GM23338 (cell line): ENCODE results near the gene DCAKD. TPM values are rescaled to one million over a fixed set of nuclear protein-coding genes. Genes with fewer than 3 reads are reported as not detected.

ENCODE experiments used
- ATAC-seq: fragments of 200-7000 bp; cut with Tn5 transposase; 3 replicates; pipeline ENCODE4 v1.9.1; 2020
- DNase-seq: peaks from one replicate; pipeline ENCODE4 v3.0.0-alpha.2; 2015; ENCODE audit warnings: low spot score
- H2AFZ ChIP-seq: fragments of 200-600 bp; sonication (generic); 2 replicates; pipeline ENCODE4 v1.8.0; 2016; ENCODE audit warnings: antibody characterized with exemption, mild to moderate bottlenecking, moderate library complexity
- H3F3A ChIP-seq: fragments of 200-600 bp; sonication (generic); replicated peaks from 2 replicates; pipeline ENCODE4 v1.8.0; 2017; ENCODE audit warnings: antibody characterized with exemption, mixed run types, low read depth
- H3K27ac ChIP-seq: fragments of 200-600 bp; sonication (generic); 2 replicates; pipeline ENCODE4 v1.6.1; 2016; ENCODE audit warnings: low read depth
- H3K27me3 ChIP-seq: fragments of 200-600 bp; sonication (generic); 2 replicates; pipeline ENCODE4 v1.8.0; 2016; ENCODE audit warnings: mild to moderate bottlenecking, mixed run types, moderate library complexity; ENCODE audit not compliant: insufficient read depth
- H3K36me3 ChIP-seq: fragments of 200-600 bp; sonication (generic); 2 replicates; pipeline ENCODE4 v1.8.0; 2016; ENCODE audit warnings: mild to moderate bottlenecking; ENCODE audit not compliant: insufficient read depth
- H3K4me1 ChIP-seq: fragments of 200-600 bp; sonication (generic); 2 replicates; pipeline ENCODE4 v1.8.0; 2016; ENCODE audit warnings: mild to moderate bottlenecking, moderate library complexity; ENCODE audit not compliant: insufficient read depth
- H3K4me2 ChIP-seq: fragments of 200-600 bp; sonication (generic); 2 replicates; pipeline ENCODE4 v1.7.1; 2017; ENCODE audit warnings: mixed run types
- H3K4me3 ChIP-seq: fragments of 200-600 bp; sonication (generic); 2 replicates; pipeline ENCODE4 v1.6.1; 2016; ENCODE audit warnings: mixed run types
- H3K79me2 ChIP-seq: fragments of 200-600 bp; sonication (generic); replicated peaks from 2 replicates; pipeline ENCODE4 v1.8.0; 2017; ENCODE audit warnings: mild to moderate bottlenecking; ENCODE audit not compliant: insufficient read depth
- H3K9me2 ChIP-seq: fragments of 200-600 bp; sonication (generic); 2 replicates; pipeline ENCODE4 v1.8.0; 2017; ENCODE audit not compliant: insufficient read depth
- H4K20me1 ChIP-seq: fragments of 200-600 bp; sonication (generic); replicated peaks from 2 replicates; pipeline ENCODE4 v1.8.0; 2017; ENCODE audit warnings: mild to moderate bottlenecking; ENCODE audit not compliant: insufficient read depth
- H3K27ac Mint-ChIP-seq: 2 replicates; pipeline ENCODE4 v1.8.0; 2020; ENCODE audit warnings: inconsistent platforms, mild to moderate bottlenecking, moderate library complexity, mixed read lengths
- H3K27me3 Mint-ChIP-seq: 3 replicates; pipeline ENCODE4 v1.8.0; 2022; ENCODE audit warnings: low read depth, mild to moderate bottlenecking, moderate library complexity, mixed read lengths, inconsistent platforms; ENCODE audit not compliant: insufficient read depth, poor library complexity
- H3K36me3 Mint-ChIP-seq: 3 replicates; pipeline ENCODE4 v1.8.0; 2021; ENCODE audit warnings: low read depth, mild to moderate bottlenecking, inconsistent platforms, moderate library complexity, mixed read lengths
- H3K4me1 Mint-ChIP-seq: 3 replicates; pipeline ENCODE4 v1.8.0; 2020; ENCODE audit warnings: mild to moderate bottlenecking, inconsistent platforms, mixed read lengths
- H3K4me3 Mint-ChIP-seq: 3 replicates; pipeline ENCODE4 v1.8.0; 2021; ENCODE audit warnings: moderate library complexity, mild to moderate bottlenecking, inconsistent platforms, mixed read lengths
- H3K9me3 Mint-ChIP-seq: 3 replicates; pipeline ENCODE4 v1.8.0; 2020; ENCODE audit warnings: moderate library complexity, mild to moderate bottlenecking, inconsistent platforms, mixed read lengths
- CREB1 ChIP-seq: fragments of 250-450 bp; sonication (Bioruptor Pico); IDR thresholded peaks from 2 replicates; pipeline ENCODE4 v1.5.0; 2020; ENCODE audit warnings: low read depth, mild to moderate bottlenecking, moderate library complexity
- CTCF ChIP-seq, 2 experiments: fragments of 200-600 bp in 1 of 2; sonication (generic) in 1 of 2; conservative IDR thresholded peaks; 2 replicates each; pipeline versions ENCODE4 v1.5.1 to v1.6.1; 2016 to 2017; ENCODE audit warnings: antibody characterized with exemption in 2 of 2, low read depth in 2 of 2, mild to moderate bottlenecking in 2 of 2, moderate library complexity in 1 of 2
- ETS1 ChIP-seq: IDR thresholded peaks from 2 replicates; pipeline ENCODE4 v1.6.1; 2016; ENCODE audit warnings: antibody characterized with exemption
- EZH2 ChIP-seq: fragments of 200-600 bp; sonication (generic); IDR thresholded peaks from one replicate; pipeline ENCODE4 v1.8.0; 2017; ENCODE audit warnings: antibody characterized with exemption, mild to moderate bottlenecking, low read depth; ENCODE audit not compliant: unreplicated experiment
- EZH2phosphoT487 ChIP-seq: fragments of 200-600 bp; sonication (generic); IDR thresholded peaks from one replicate; pipeline ENCODE4 v1.8.1; 2018; ENCODE audit warnings: antibody characterized with exemption; ENCODE audit not compliant: unreplicated experiment
- JUNB ChIP-seq: IDR thresholded peaks from one replicate; pipeline ENCODE4 v1.6.1; 2016; ENCODE audit warnings: antibody characterized with exemption; ENCODE audit not compliant: unreplicated experiment
- NANOG ChIP-seq: IDR thresholded peaks from 2 replicates; pipeline ENCODE4 v1.6.1; 2016; ENCODE audit warnings: antibody characterized with exemption, borderline replicate concordance
- POLR2AphosphoS5 ChIP-seq: IDR thresholded peaks from 2 replicates; pipeline ENCODE4 v1.6.1; 2016; ENCODE audit warnings: antibody characterized with exemption, low read depth
- STAT1 ChIP-seq: IDR thresholded peaks from one replicate; pipeline ENCODE4 v1.6.1; 2016; ENCODE audit warnings: antibody characterized with exemption; ENCODE audit not compliant: unreplicated experiment
- ZNF114 ChIP-seq: fragments of 250-450 bp; sonication (Bioruptor Pico); IDR thresholded peaks from 2 replicates; pipeline ENCODE4 v1.5.0; 2020; ENCODE audit warnings: mild to moderate bottlenecking, moderate library complexity
- ZNF331 ChIP-seq: fragments of 250-450 bp; sonication (Bioruptor Pico); IDR thresholded peaks from 2 replicates; pipeline ENCODE4 v1.5.0; 2020; ENCODE audit warnings: low read depth, mild to moderate bottlenecking, moderate library complexity
- ZNF462 ChIP-seq: fragments of 250-450 bp; sonication (Bioruptor Pico); IDR thresholded peaks from 2 replicates; pipeline ENCODE4 v1.5.0; 2020; ENCODE audit warnings: mild to moderate bottlenecking, moderate library complexity
- polyA plus RNA-seq: library from polyadenylated mRNA; unstranded; fragments of >200 nt; fragmentation: Nextera tagmentation; extraction: Ambion mirVana; gene quantifications from 2 replicates; pipeline ENCODE4 v1.2.1, GENCODE V29; 2016
- total RNA-seq: library from RNA; depleted of rRNA; stranded (reverse); fragments of >200 nt; shearing (Covaris generic); gene quantifications from 2 replicates; pipeline ENCODE4 v1.2.3, GENCODE V29; 2014
- TF ChIP-seq, protein P1 (sequence below): IDR thresholded peaks from one replicate; pipeline ENCODE4 v1.6.1; 2018; ENCODE audit warnings: antibody characterized with exemption; ENCODE audit not compliant: unreplicated experiment

Gene DCAKD
- total and polyA plus RNA-seq, 2 experiments from 2014 or later = 23.7 to 57.2 TPM

DNA sequence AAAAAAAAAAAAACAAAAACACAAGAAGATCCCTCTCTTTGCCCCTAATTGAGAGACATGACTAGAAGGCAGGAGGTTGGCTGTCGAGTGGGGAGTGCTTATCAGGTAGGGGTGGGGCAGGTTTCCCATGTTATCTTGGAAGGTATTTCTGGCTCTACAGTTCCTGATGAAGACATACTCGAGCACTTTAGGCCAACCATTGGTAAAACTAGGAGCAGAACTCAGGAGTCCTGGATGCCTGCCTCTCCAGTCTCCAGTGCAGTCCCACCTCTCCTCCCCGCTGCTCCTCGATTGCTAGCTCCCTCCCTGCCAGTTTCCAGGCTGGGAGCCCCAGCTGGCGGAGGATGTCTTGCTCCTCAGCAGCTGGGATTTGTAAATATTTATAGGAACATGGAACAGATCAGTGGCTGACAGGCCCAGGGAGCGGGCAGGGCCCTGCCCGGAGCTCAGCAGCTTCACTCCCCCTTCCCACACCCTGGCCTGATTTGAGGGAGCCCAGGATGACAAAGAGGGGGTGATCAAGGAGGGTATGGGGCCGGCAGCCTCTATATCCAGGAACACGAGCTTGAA is 71.9 kb downstream of the DCAKD start:
- Mint-ChIP-seq H3K36me3 (no peaks in the 10 kb centered on the region), H3K4me1 (peaks cover 26% of the 10 kb centered on the region), H3K27me3 (peaks cover 8% of the 10 kb centered on the region), H3K9me3 (no peaks in the 10 kb centered on the region; the same call in 1 of the 3 replicates), H3K27ac (no peak overlapping the region), H3K4me3 (no peak overlapping the region)
- peaks cover 7% of the 10 kb centered on the region for H3K4me1 ChIP-seq
- H3K79me2 ChIP-seq = no peaks in the 10 kb centered on the region
- TF ChIP-seq EZH2 = no peak
- no peak for TF ChIP-seq CTCF (conservative IDR thresholded peaks at IDR 0.05; ENCODE audit: low read depth in 2 of 2)
- no peak for TF ChIP-seq CREB1 (CRISPR knock-in tag)
- no peak for TF ChIP-seq NANOG
- TF ChIP-seq JUNB = no peak
- TF ChIP-seq POLR2AphosphoS5 = no peak
- TF ChIP-seq STAT1 = no peak
- TF ChIP-seq EZH2phosphoT487 = no peak
- TF ChIP-seq, protein P1, sequence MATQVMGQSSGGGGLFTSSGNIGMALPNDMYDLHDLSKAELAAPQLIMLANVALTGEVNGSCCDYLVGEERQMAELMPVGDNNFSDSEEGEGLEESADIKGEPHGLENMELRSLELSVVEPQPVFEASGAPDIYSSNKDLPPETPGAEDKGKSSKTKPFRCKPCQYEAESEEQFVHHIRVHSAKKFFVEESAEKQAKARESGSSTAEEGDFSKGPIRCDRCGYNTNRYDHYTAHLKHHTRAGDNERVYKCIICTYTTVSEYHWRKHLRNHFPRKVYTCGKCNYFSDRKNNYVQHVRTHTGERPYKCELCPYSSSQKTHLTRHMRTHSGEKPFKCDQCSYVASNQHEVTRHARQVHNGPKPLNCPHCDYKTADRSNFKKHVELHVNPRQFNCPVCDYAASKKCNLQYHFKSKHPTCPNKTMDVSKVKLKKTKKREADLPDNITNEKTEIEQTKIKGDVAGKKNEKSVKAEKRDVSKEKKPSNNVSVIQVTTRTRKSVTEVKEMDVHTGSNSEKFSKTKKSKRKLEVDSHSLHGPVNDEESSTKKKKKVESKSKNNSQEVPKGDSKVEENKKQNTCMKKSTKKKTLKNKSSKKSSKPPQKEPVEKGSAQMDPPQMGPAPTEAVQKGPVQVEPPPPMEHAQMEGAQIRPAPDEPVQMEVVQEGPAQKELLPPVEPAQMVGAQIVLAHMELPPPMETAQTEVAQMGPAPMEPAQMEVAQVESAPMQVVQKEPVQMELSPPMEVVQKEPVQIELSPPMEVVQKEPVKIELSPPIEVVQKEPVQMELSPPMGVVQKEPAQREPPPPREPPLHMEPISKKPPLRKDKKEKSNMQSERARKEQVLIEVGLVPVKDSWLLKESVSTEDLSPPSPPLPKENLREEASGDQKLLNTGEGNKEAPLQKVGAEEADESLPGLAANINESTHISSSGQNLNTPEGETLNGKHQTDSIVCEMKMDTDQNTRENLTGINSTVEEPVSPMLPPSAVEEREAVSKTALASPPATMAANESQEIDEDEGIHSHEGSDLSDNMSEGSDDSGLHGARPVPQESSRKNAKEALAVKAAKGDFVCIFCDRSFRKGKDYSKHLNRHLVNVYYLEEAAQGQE = no peak
- no peak for TF ChIP-seq ZNF462
- TF ChIP-seq ZNF331 (CRISPR knock-in tag) = no peak
- TF ChIP-seq ZNF114 = no peak
- TF ChIP-seq ETS1 = no peak
- no peak for ATAC-seq
- no peak for DNase-seq
- no peak overlapping the region for H3K4me3 ChIP-seq
- H3F3A ChIP-seq = no peaks in the 10 kb centered on the region
- no peak overlapping the region for H3K4me2 ChIP-seq
- no peak overlapping the region for H3K27ac ChIP-seq
- no peaks in the 10 kb centered on the region for H3K36me3 ChIP-seq
- H4K20me1 ChIP-seq = no peaks in the 10 kb centered on the region
- H3K9me2 ChIP-seq = no peaks in the 10 kb centered on the region; the same call in 1 of the 2 replicates
- no peak overlapping the region for H2AFZ ChIP-seq
- H3K27me3 ChIP-seq = peaks cover 3% of the 10 kb centered on the region; the same call in 1 of the 2 replicates
